Measurements from ENCODE around the gene MAML1. TPM values are rescaled to one million over a fixed set of nuclear protein-coding genes. Genes with fewer than 3 reads are reported as not detected.
A peak's percentile ranks its signal among the peaks of the same experiment; 100 is the strongest.

The MAML1 gene
- total RNA-seq, 2 donors from 2014 or later, result 26.9 to 28.0 TPM

DNA sequence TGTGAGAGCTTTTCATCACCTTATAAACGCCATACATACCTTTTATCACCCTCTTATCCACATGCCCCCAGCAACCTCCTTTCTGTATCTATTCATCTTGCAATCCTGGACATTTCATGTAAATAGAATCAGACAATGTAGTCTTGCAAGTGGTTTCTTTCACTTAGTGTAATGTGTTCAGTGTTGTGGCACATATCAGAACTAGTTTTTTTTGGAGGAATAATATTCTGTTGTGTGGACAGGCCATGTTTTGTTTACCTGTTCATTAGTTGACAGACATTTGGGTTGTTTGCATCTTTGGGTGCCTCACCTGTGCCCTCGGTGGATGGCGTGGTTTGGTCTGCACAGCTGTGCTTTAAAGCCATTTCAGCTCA is 89.4 kb downstream of the MAML1 start:
- Mint-ChIP-seq H3K4me1 (ENCODE audit: low read depth) (peaks cover 57% of the 10 kb centered on the region), H3K4me3 (peak overlapping the region; percentile 87 to 93), H3K36me3 (ENCODE audit: insufficient read depth in 2 of 2) (peaks cover 16 to 17% of the 10 kb centered on the region in 2 donors), H3K9me3 (no peaks in the 10 kb centered on the region), H3K27me3 (ENCODE audit: low read depth) (no peaks in the 10 kb centered on the region), H3K27ac (peak overlapping the region; percentile 97)
- no peak for DNase-seq
- no peak for ATAC-seq (replicated peaks in 1 of 2)

DNA sequence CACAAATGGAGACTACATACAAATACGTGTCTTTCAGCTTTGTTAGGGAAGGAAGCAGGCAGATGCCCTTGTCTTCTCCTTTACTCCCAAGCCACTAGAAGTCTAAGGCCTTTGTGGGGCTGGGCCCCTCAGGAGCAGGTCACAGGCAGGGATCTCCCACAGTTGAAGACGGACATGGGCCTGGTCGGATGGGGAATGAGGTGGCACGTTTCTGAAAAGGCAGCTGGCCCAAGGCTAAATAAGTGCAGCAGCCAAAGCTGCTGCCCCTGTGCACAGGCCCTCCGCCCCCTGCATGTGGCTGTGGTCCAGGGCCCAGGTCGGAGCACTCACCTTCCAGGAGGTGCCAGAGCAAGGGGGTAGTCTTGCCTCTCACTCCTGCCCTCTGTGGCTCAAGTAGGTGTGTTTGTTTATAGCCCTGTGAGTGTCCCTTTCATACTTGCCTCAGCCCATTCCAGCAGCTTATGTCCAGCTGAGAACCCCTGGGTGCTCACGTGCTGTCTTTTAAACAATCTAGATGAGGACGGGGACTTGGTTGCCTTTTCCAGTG is 89.9 kb downstream of the MAML1 start:
- Mint-ChIP-seq H3K9me3 (no peaks in the 10 kb centered on the region), H3K4me3 (peak overlapping the region; percentile 87 to 93), H3K27me3 (ENCODE audit: low read depth) (no peaks in the 10 kb centered on the region), H3K36me3 (ENCODE audit: insufficient read depth in 2 of 2) (peaks cover 17 to 20% of the 10 kb centered on the region in 2 donors), H3K4me1 (ENCODE audit: low read depth) (peaks cover 58% of the 10 kb centered on the region), H3K27ac (peak overlapping the region; percentile 97)
- ATAC-seq (replicated peaks in 1 of 2) (no peak), DNase-seq (no peak)

- no peaks in the 10 kb centered on the region for H3K9me3 Mint-ChIP-seq
- peaks cover 56% of the 10 kb centered on the region for H3K4me1 Mint-ChIP-seq (ENCODE audit: low read depth)
- H3K27ac Mint-ChIP-seq, result peak overlapping the region; percentile 79
- H3K36me3 Mint-ChIP-seq (ENCODE audit: insufficient read depth in 2 of 2), result peaks cover 21 to 31% of the 10 kb centered on the region in 2 donors
- no peaks in the 10 kb centered on the region for H3K27me3 Mint-ChIP-seq (ENCODE audit: low read depth)
- no peak for DNase-seq
- no peak for ATAC-seq (replicated peaks in 1 of 2)
- peak overlapping the region in 1 of 2 donors; percentile 25 for H3K4me3 Mint-ChIP-seq
Observed at GRCh38 chr5:179823937-179824744, 91.5 kb downstream of the MAML1 start.

- Mint-ChIP-seq H3K9me3 (no peaks in the 10 kb centered on the region), H3K4me1 (ENCODE audit: low read depth) (peaks cover 56% of the 10 kb centered on the region), H3K36me3 (ENCODE audit: insufficient read depth in 2 of 2) (peaks cover 26 to 37% of the 10 kb centered on the region in 2 donors), H3K27me3 (ENCODE audit: low read depth) (no peaks in the 10 kb centered on the region), H3K27ac (peak overlapping the region; percentile 79), H3K4me3 (peak overlapping the region in 1 of 2 donors; percentile 25)
- ATAC-seq (replicated peaks in 1 of 2), result no peak
- no peak for DNase-seq
Observed at GRCh38 chr5:179824745-179825112, 92.1 kb downstream of the MAML1 start.

GRCh38 chr5:179825655-179826182 is 93.1 kb downstream of the MAML1 start:
- Mint-ChIP-seq H3K27ac (no peak overlapping the region), H3K4me3 (no peak overlapping the region), H3K27me3 (ENCODE audit: low read depth) (no peaks in the 10 kb centered on the region), H3K4me1 (ENCODE audit: low read depth) (peaks cover 48% of the 10 kb centered on the region), H3K36me3 (ENCODE audit: insufficient read depth in 2 of 2) (peaks cover 30 to 42% of the 10 kb centered on the region in 2 donors), H3K9me3 (no peaks in the 10 kb centered on the region)
- ATAC-seq (replicated peaks in 1 of 2), result no peak
- no peak for DNase-seq

Other genes starting within 250 kb of the MAML1 start
- gene RUFY1, start 182.3 kb upstream of the MAML1 start, total RNA-seq, result 10 to 100 TPM; 32.0 to 37.9 TPM
- gene HNRNPH1, start 109.2 kb upstream of the MAML1 start, total RNA-seq, result 100 to 1,000 TPM; 805 to 958 TPM
- under 1 TPM in 1 of 2 donors, not detected in 1; 0.44 TPM for gene CBY3, start 51.8 kb upstream of the MAML1 start, total RNA-seq
- gene CANX, start 33.9 kb upstream of the MAML1 start, total RNA-seq, result 100 to 1,000 TPM; 572 to 714 TPM
- 1 to 10 TPM; 1.5 TPM for gene LTC4S, start 61.2 kb downstream of the MAML1 start, total RNA-seq
- gene MGAT4B, start 74.0 kb downstream of the MAML1 start, total RNA-seq, result 100 to 1,000 TPM; 101 to 108 TPM
- 100 to 1,000 TPM; 213 to 226 TPM for gene SQSTM1, start 88.1 kb downstream of the MAML1 start, total RNA-seq
- gene MRNIP, start 126.0 kb downstream of the MAML1 start, total RNA-seq, result 10 to 100 TPM; 26.4 to 33.3 TPM
- 10 to 100 TPM; 62.5 to 72.3 TPM for gene TBC1D9B, start 175.1 kb downstream of the MAML1 start, total RNA-seq